Keratinocyte (primary cell): Measurements from ENCODE around the gene CFI.

Experiments
- CTCF ChIP-seq, 3 experiments: IDR thresholded peaks in 1 of 3; conservative IDR thresholded peaks in 1 of 3; optimal IDR thresholded peaks in 1 of 3; 2 replicates in 2 of 3; 3 replicates in 1 of 3; pipeline versions ENCODE3 to v1.5.1; 2011; ENCODE audit warnings: low read length in 3 of 3, mild to moderate bottlenecking in 3 of 3, moderate library complexity in 2 of 3, control low read depth in 1 of 3, inconsistent platforms in 1 of 3; ENCODE audit not compliant: insufficient read depth in 2 of 3; ENCODE audit errors: extremely low read depth in 1 of 3
- EZH2 ChIP-seq: IDR thresholded peaks from one replicate; pipeline ENCODE4 v1.6.1; 2012; ENCODE audit warnings: inconsistent platforms, mild to moderate bottlenecking, low read length, moderate library complexity

- TF ChIP-seq CTCF (optimal IDR thresholded peaks at IDR 0.05 in 1 of 3, IDR thresholded peaks at IDR 0.05 in 1 of 3, conservative IDR thresholded peaks at IDR 0.05 in 1 of 3; ENCODE audit: extremely low read depth in 1 of 3, insufficient read depth in 2 of 3, low read length in 3 of 3) (no peak), EZH2 (no peak)
Observed at GRCh38 chr4:109810552-109811387, 9.0 kb upstream of the CFI start.
